ENCODE results near the gene DDX42.

DNA sequence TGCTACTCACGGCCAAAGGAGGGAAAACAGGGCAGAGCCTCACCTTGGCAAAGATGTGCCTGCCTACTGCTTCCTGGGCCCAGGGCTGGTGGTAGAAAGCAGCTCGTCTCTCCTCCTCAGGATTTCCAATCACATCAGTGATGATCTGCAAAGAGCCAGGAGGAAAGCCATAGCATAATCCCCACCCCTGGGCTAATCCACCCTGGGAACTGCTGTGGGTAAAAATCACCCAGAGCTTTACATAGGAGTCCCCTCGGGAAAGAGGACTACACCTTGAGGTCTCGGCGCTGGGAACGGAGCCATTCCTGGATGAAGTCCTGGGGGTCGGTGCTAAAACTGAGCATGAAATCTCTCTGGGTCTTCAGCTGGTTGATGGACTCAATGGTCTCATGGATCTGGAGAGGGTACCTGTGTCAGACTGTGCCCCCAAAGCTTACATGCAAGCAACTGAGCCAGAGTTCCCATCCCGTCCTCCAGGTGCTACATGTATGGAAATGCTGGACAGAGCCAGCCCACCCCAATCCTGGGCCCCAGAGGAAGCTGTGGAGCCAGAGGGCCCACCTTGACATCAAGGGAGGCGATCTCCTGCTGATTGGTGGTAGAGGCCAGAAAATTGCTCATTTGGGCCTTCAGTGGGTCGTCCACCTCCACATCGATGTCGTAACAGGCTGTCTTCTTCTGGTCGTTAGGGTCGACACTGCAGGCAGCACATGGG is 59.2 kb downstream of the DDX42 start:
- TF ChIP-seq POLR2A (IDR thresholded peaks at IDR 0.05; ENCODE audit: low read depth, low read length) = peak; percentile 34; the same call in 1 of the 2 replicates
- TF ChIP-seq POLR2AphosphoS5 (IDR thresholded peaks at IDR 0.05; ENCODE audit: low read depth, low read length) = no peak
